GM12891 (cell line): Measurements from ENCODE around the gene GDPD4.
A peak's percentile ranks its signal among the peaks of the same experiment; 100 is the strongest.

Experiments used
- DNase-seq: peaks from one replicate; pipeline ENCODE4 v3.0.0; 2011; ENCODE audit warnings: low spot score; ENCODE audit not compliant: insufficient read length
- FAIRE-seq: peaks from 2 replicates; lab custom pipeline; 2011; peaks lifted over from hg19 to GRCh38; lab: Jason Lieb, UNC
- PAX5 ChIP-seq: IDR thresholded peaks from 2 replicates; pipeline ENCODE4 v1.6.1; 2011; ENCODE audit warnings: low read length, moderate library complexity, mild to moderate bottlenecking; ENCODE audit not compliant: insufficient read depth, severe bottlenecking
- POLR2A ChIP-seq: IDR thresholded peaks from 2 replicates; pipeline ENCODE4 v1.6.1; 2011; ENCODE audit warnings: low read depth, low read length, control low read depth
- POLR2AphosphoS5 ChIP-seq: IDR thresholded peaks from 2 replicates; pipeline ENCODE4 v1.6.1; 2011; ENCODE audit warnings: low read depth, low read length, control low read depth
- POU2F2 ChIP-seq: IDR thresholded peaks from 2 replicates; pipeline ENCODE4 v1.6.1; 2011; ENCODE audit warnings: low read depth, mild to moderate bottlenecking, control low read depth, low read length, moderate library complexity
- SPI1 ChIP-seq: IDR thresholded peaks from 2 replicates; pipeline ENCODE4 v1.6.1; 2011; ENCODE audit warnings: low read depth, low read length, control low read depth
- TAF1 ChIP-seq: IDR thresholded peaks from 2 replicates; pipeline ENCODE4 v1.6.1; 2011; ENCODE audit warnings: low read depth, low read length, control low read depth

The GDPD4 gene

GRCh38 chr11:77278595-77279506 lies 22.6 kb downstream of the GDPD4 start:
- FAIRE-seq, result no peak
- no peak for DNase-seq
- TF ChIP-seq TAF1 (no peak), POU2F2 (no peak), PAX5 (no peak), POLR2A (no peak), SPI1 (no peak), POLR2AphosphoS5 (no peak)

GRCh38 chr11:77276271-77276670 lies 25.2 kb downstream of the GDPD4 start:
- DNase-seq (no peak), FAIRE-seq (no peak)
- TF ChIP-seq TAF1, result no peak
- TF ChIP-seq POLR2A, result no peak
- TF ChIP-seq POU2F2, result no peak
- no peak for TF ChIP-seq POLR2AphosphoS5
- TF ChIP-seq SPI1, result no peak
- no peak for TF ChIP-seq PAX5

- DNase-seq, result no peak
- TF ChIP-seq PAX5 (no peak), SPI1 (no peak), POLR2A (no peak), TAF1 (no peak), POU2F2 (no peak), POLR2AphosphoS5 (no peak)
- no peak for FAIRE-seq
Observed at GRCh38 chr11:77270921-77271320, 30.6 kb downstream of the GDPD4 start.

GRCh38 chr11:77269484-77270123 lies 31.9 kb downstream of the GDPD4 start:
- FAIRE-seq (no peak), DNase-seq (no peak)
- no peak for TF ChIP-seq SPI1
- no peak for TF ChIP-seq TAF1
- TF ChIP-seq POU2F2, result no peak
- TF ChIP-seq POLR2A, result no peak
- TF ChIP-seq POLR2AphosphoS5, result no peak
- TF ChIP-seq PAX5, result no peak

GRCh38 chr11:77267962-77268361 lies 33.5 kb downstream of the GDPD4 start:
- peak; percentile 75 for FAIRE-seq
- DNase-seq, result no peak
- TF ChIP-seq POLR2A (no peak), PAX5 (no peak), POU2F2 (no peak), TAF1 (no peak), SPI1 (no peak), POLR2AphosphoS5 (no peak)

GRCh38 chr11:77266766-77267165 lies 34.7 kb downstream of the GDPD4 start:
- DNase-seq (no peak), FAIRE-seq (no peak)
- no peak for TF ChIP-seq TAF1
- no peak for TF ChIP-seq POU2F2
- TF ChIP-seq POLR2AphosphoS5, result no peak
- TF ChIP-seq SPI1, result no peak
- TF ChIP-seq PAX5, result no peak
- no peak for TF ChIP-seq POLR2A

GRCh38 chr11:77262803-77263202 lies 38.7 kb downstream of the GDPD4 start:
- FAIRE-seq (no peak), DNase-seq (no peak)
- TF ChIP-seq POLR2A (no peak), POLR2AphosphoS5 (no peak), PAX5 (no peak), TAF1 (no peak), POU2F2 (no peak), SPI1 (no peak)

- DNase-seq (no peak), FAIRE-seq (no peak)
Observed at GRCh38 chr11:77259641-77260040, 41.8 kb downstream of the GDPD4 start.

GRCh38 chr11:77253690-77254089 lies 47.8 kb downstream of the GDPD4 start:
- TF ChIP-seq POLR2A (no peak), POU2F2 (no peak), PAX5 (no peak), POLR2AphosphoS5 (no peak), TAF1 (no peak), SPI1 (no peak)
- no peak for FAIRE-seq
- no peak for DNase-seq

More at GRCh38 chr11:77259641-77260040, 41.8 kb downstream of the GDPD4 start:
- TF ChIP-seq POLR2A (no peak), POLR2AphosphoS5 (no peak), SPI1 (no peak), PAX5 (no peak), POU2F2 (no peak), TAF1 (no peak)
